HepG2 (cell line): ENCODE data around the gene HOXC9. TPM values are rescaled to one million over a fixed set of nuclear protein-coding genes. Genes with fewer than 3 reads are reported as not detected.

Experiments
- ATAC-seq: fragments of 200-7000 bp; cut with Tn5 transposase; 3 replicates; pipeline ENCODE4 v1.9.1; 2020; ENCODE audit warnings: mild to moderate bottlenecking, moderate library complexity
- BruUV-seq: library from RNA; stranded (reverse); fragments of 400-500 nt; replicated peaks from 2 replicates; lab custom pipeline; 2021; lab: Mats Ljungman, UMichigan
- CTCF ChIA-PET: fragments of 300-600 bp; formaldehyde crosslinking; extraction: SDS; loops from one replicate; lab custom pipeline; 2021; ENCODE audit warnings: low total read pairs, inconsistent platforms, low intra/inter-chr PET ratio; lab: Yijun Ruan, JAX
- POLR2A ChIA-PET: fragments of 350-600 bp; sonication (Branson Sonifier 250); formaldehyde crosslinking; loops from one replicate; lab custom pipeline; 2020; ENCODE audit warnings: antibody characterized with exemption, inconsistent platforms; lab: Yijun Ruan, JAX
- DNase-seq: peaks from one replicate; pipeline ENCODE4 v3.0.0-alpha.2; 2015; ENCODE audit warnings: low spot score
- FAIRE-seq: peaks from 3 replicates; lab custom pipeline; 2011; peaks lifted over from hg19 to GRCh38; lab: Jason Lieb, UNC
- H2AFZ ChIP-seq: one replicate; pipeline ENCODE4 v1.6.1; 2011; ENCODE audit warnings: low read length, inconsistent platforms
- H3K27ac ChIP-seq: fragments of 300-600 bp; 3 replicates; pipeline ENCODE4 v1.8.0; 2011; ENCODE audit warnings: mixed run types, mild to moderate bottlenecking, mixed read lengths, low read length, inconsistent platforms; ENCODE audit not compliant: insufficient read depth; ENCODE audit errors: extremely low read length
- H3K27me3 ChIP-seq, 2 experiments: fragments of 200-600 bp in 1 of 2; 2 replicates in 1 of 2; 3 replicates in 1 of 2; pipeline versions ENCODE4 v1.6.0 to v1.8.0; 2011; ENCODE audit warnings: low read length in 2 of 2, mild to moderate bottlenecking in 2 of 2, moderate library complexity in 2 of 2, inconsistent platforms in 1 of 2; ENCODE audit not compliant: insufficient read depth in 2 of 2, control insufficient read depth in 1 of 2
- H3K36me3 ChIP-seq, 2 experiments: fragments of 200-600 bp in 1 of 2; replicated peaks in 1 of 2; 2 replicates in 1 of 2; 3 replicates in 1 of 2; pipeline versions ENCODE4 v1.5.1 to v1.8.0; 2011; ENCODE audit warnings: low read length in 2 of 2, inconsistent platforms in 1 of 2; ENCODE audit not compliant: insufficient read depth in 2 of 2, control insufficient read depth in 1 of 2
- H3K4me1 ChIP-seq: 2 replicates; pipeline ENCODE4 v1.5.1; 2012; ENCODE audit warnings: low read length, inconsistent platforms; ENCODE audit not compliant: insufficient read depth
- H3K4me2 ChIP-seq: 2 replicates; pipeline ENCODE4 v1.6.0; 2011; ENCODE audit warnings: low read depth, low read length, inconsistent platforms
- H3K4me3 ChIP-seq, 3 experiments: fragments of 200-600 bp in 1 of 3; sonication (generic), shearing (Covaris generic) in 1 of 3; replicated peaks in 1 of 3; 2 replicates each; pipeline ENCODE4 v1.5.1; 2011 to 2016; ENCODE audit warnings: low read length in 3 of 3, inconsistent platforms in 2 of 3, low read depth in 2 of 3, mild to moderate bottlenecking in 2 of 3, control low read depth in 1 of 3, mixed read lengths in 1 of 3; ENCODE audit not compliant: insufficient read depth in 1 of 3
- H3K79me2 ChIP-seq: one replicate; pipeline ENCODE4 v1.6.1; 2011; ENCODE audit warnings: low read length, inconsistent platforms; ENCODE audit not compliant: insufficient read depth
- H3K9ac ChIP-seq: 2 replicates; pipeline ENCODE4 v1.6.0; 2011; ENCODE audit warnings: mild to moderate bottlenecking, low read depth, low read length, inconsistent platforms; ENCODE audit not compliant: insufficient read depth
- H3K9me3 ChIP-seq: 2 replicates; pipeline ENCODE4 v1.5.1; 2012; ENCODE audit warnings: mild to moderate bottlenecking, low read length
- H4K20me1 ChIP-seq: 2 replicates; pipeline ENCODE4 v1.6.0; 2011; ENCODE audit warnings: inconsistent platforms, mild to moderate bottlenecking, low read length, moderate library complexity; ENCODE audit not compliant: insufficient read depth
- FOXO4 ChIP-seq: sonication (generic); formaldehyde crosslinking; conservative IDR thresholded peaks from 2 replicates; pipeline ENCODE4 v1.8.1; 2023; ENCODE audit warnings: missing genetic modification reagents
- NR2F6 ChIP-seq, 2 experiments: IDR thresholded peaks; 2 replicates each; pipeline ENCODE4 v1.6.1; 2016; ENCODE audit warnings: antibody characterized with exemption in 1 of 2, mild to moderate bottlenecking in 1 of 2
- PRMT3 ChIP-seq: sonication (generic); formaldehyde crosslinking; IDR thresholded peaks from 2 replicates; pipeline ENCODE4 v1.8.1; 2022; ENCODE audit warnings: low read depth, mild to moderate bottlenecking, moderate library complexity, missing genetic modification reagents, borderline replicate concordance
- REL ChIP-seq: sonication (generic); formaldehyde crosslinking; conservative IDR thresholded peaks from 2 replicates; pipeline ENCODE4 v1.8.0; 2022; ENCODE audit warnings: mild to moderate bottlenecking, missing genetic modification reagents, moderate library complexity
- RXRA ChIP-seq: sonication (generic); formaldehyde crosslinking; IDR thresholded peaks from 2 replicates; pipeline ENCODE4 v1.5.1; 2020; ENCODE audit warnings: missing genetic modification reagents
- SATB2 ChIP-seq: sonication (generic); formaldehyde crosslinking; IDR thresholded peaks from 2 replicates; pipeline ENCODE4 v1.5.0; 2020; ENCODE audit warnings: missing genetic modification reagents
- TBL1XR1 ChIP-seq: fragments of 150-350 bp; IDR thresholded peaks from 2 replicates; pipeline ENCODE4 v1.6.1; 2014; ENCODE audit warnings: borderline replicate concordance, low read length; ENCODE audit not compliant: partially characterized antibody
- TFDP1 ChIP-seq: IDR thresholded peaks from 2 replicates; pipeline ENCODE4 v1.6.1; 2016; ENCODE audit warnings: missing compliant biosample characterization, missing genetic modification reagents, borderline replicate concordance
- ZBTB44 ChIP-seq: sonication (generic); formaldehyde crosslinking; IDR thresholded peaks from 2 replicates; pipeline ENCODE4 v1.4.0; 2020; ENCODE audit warnings: missing genetic modification reagents
- ZNF251 ChIP-seq: sonication (generic); formaldehyde crosslinking; IDR thresholded peaks from 2 replicates; pipeline ENCODE4 v1.9.0; 2021; ENCODE audit warnings: mild to moderate bottlenecking, missing genetic modification reagents
- ZNF362 ChIP-seq: sonication (generic); formaldehyde crosslinking; IDR thresholded peaks from 2 replicates; pipeline ENCODE4 v1.4.0; 2020; ENCODE audit warnings: missing genetic modification reagents, mild to moderate bottlenecking, borderline replicate concordance
- ZSCAN21 ChIP-seq: sonication (generic); formaldehyde crosslinking; IDR thresholded peaks from 2 replicates; pipeline ENCODE4 v1.8.0; 2022; ENCODE audit warnings: mild to moderate bottlenecking, missing genetic modification reagents, moderate library complexity, borderline replicate concordance
- WGBS: methylation state at CpG from one replicate; pipeline ENCODE4 v1.1.6; 2017; ENCODE audit warnings: low lambda C conversion rate; 5-methylcytosine and 5-hydroxymethylcytosine counted together
- in situ Hi-C: cut with HindIII; loops from 2 replicates; pipeline ENCODE4 v1.10.0; 2017; ENCODE audit warnings: low pct_unique_long_range_greater_than_20kb; ENCODE audit not compliant: extremely low pct_ligation_motif_present
- intact Hi-C: fragments of 100-400 bp; cut with micrococcal nuclease; formaldehyde crosslinking; loops from one replicate; pipeline ENCODE4 v1.10.0; 2022; ENCODE audit not compliant: unreplicated experiment
- polyA plus RNA-seq, 8 experiments: library from polyadenylated mRNA; depleted of rRNA in 3 of 8; stranded (reverse) in 7 of 8; unstranded in 1 of 8; fragments of >200 nt; fragmentation: Illumina TruSeq in 4 of 8; extraction: Trizol in 4 of 8; gene quantifications; 2 replicates each; pipeline versions ENCODE4 v1.2.1 to v1.2.3, GENCODE V29; 2011 to 2016; ENCODE audit warnings: low read depth in 4 of 8, missing spikeins in 1 of 8, mixed read lengths in 1 of 8; ENCODE audit not compliant: insufficient read depth in 1 of 8
- total RNA-seq, 5 experiments: library from RNA; depleted of rRNA; stranded (reverse); fragments of >200 nt; fragmentation: Illumina TruSeq; extraction: Trizol; gene quantifications; 2 replicates each; pipeline ENCODE4 v1.2.3, GENCODE V29; 2016; ENCODE audit warnings: low read depth in 1 of 5

Gene HOXC9
- total and polyA plus RNA-seq, 2 of the 13 experiments (the other 11 are each of a cell fraction or from before 2014, with no cell fraction given), result 0.11 to 1.1 TPM

GRCh38 chr12:54049108-54049507, 49.1 kb downstream of the HOXC9 start:
- ATAC-seq (no peak), FAIRE-seq (no peak), DNase-seq (no peak)
- no peaks in the 10 kb centered on the region for H3K79me2 ChIP-seq
- intact Hi-C loops (no loop called here), in situ Hi-C loops (no loop called here)
- 16% methylated on average over 6 of the region's 6 CpGs for WGBS
- H3K4me2 ChIP-seq, result no peak overlapping the region
- H3K27ac ChIP-seq, result no peak overlapping the region
- BruUV-seq, result no TSS peak
- H3K27me3 ChIP-seq, result peaks cover 10 to 88% of the 10 kb centered on the region in 2 experiments
- no peaks in the 10 kb centered on the region for H3K9me3 ChIP-seq
- ChIA-PET POLR2A (no interaction called here), CTCF (no interaction called here)
- H2AFZ ChIP-seq, result no peak overlapping the region
- no peak for TF ChIP-seq ZNF251 (CRISPR knock-in tag)
- TF ChIP-seq ZSCAN21 (CRISPR knock-in tag), result no peak
- TF ChIP-seq RXRA (CRISPR knock-in tag), result no peak
- no peak for TF ChIP-seq FOXO4
- no peaks in the 10 kb centered on the region for H4K20me1 ChIP-seq
- no peaks in the 10 kb centered on the region for H3K4me1 ChIP-seq
- H3K36me3 ChIP-seq, result no peaks in the 10 kb centered on the region
- H3K4me3 ChIP-seq, result no peak overlapping the region
- no peak overlapping the region for H3K9ac ChIP-seq

- no peaks in the 10 kb centered on the region for H3K9me3 ChIP-seq
- no peak for DNase-seq
- H2AFZ ChIP-seq, result no peak overlapping the region
- no peak overlapping the region for H3K4me2 ChIP-seq
- H3K36me3 ChIP-seq, result no peaks in the 10 kb centered on the region
- H4K20me1 ChIP-seq, result no peaks in the 10 kb centered on the region
- no peaks in the 10 kb centered on the region for H3K79me2 ChIP-seq
- H3K27ac ChIP-seq, result no peak overlapping the region
- peaks cover 12 to 84% of the 10 kb centered on the region in 2 experiments for H3K27me3 ChIP-seq
- no TSS peak for BruUV-seq
- H3K4me3 ChIP-seq, result no peak overlapping the region
- POLR2A ChIA-PET, result no interaction called here
- CTCF ChIA-PET, result no interaction called here
- intact Hi-C loops, result no loop called here
- in situ Hi-C loops, result no loop called here
- H3K4me1 ChIP-seq, result no peaks in the 10 kb centered on the region
- 20% methylated on average over 2 of the region's 2 CpGs for WGBS
- ATAC-seq, result no peak
- H3K9ac ChIP-seq, result no peak overlapping the region
- no peak for FAIRE-seq
- no peak for TF ChIP-seq RXRA (CRISPR knock-in tag)
- no peak for TF ChIP-seq ZNF362 (CRISPR knock-in tag)
- TF ChIP-seq ZBTB44 (CRISPR knock-in tag), result no peak
- no peak for TF ChIP-seq TBL1XR1
- no peak for TF ChIP-seq SATB2 (CRISPR knock-in tag)
- TF ChIP-seq REL, result no peak
- no peak for TF ChIP-seq PRMT3 (CRISPR knock-in tag)
- TF ChIP-seq TFDP1 (CRISPR knock-in tag), result no peak
- TF ChIP-seq NR2F6 (IDR thresholded peaks at IDR 0.05), result no peak
- TF ChIP-seq NR2F6 (CRISPR knock-in tag; IDR thresholded peaks at IDR 0.05), result no peak
Observed at GRCh38 chr12:54050482-54050810, 50.5 kb downstream of the HOXC9 start.
